NCI-H524 treated with DMSO at 0.1 percent for 48 hours (cell line): ENCODE data around the gene CYB5RL.
"Not testable (repeated sequence)": the region's sequence is repeated elsewhere in the genome, so short reads cannot be mapped to it uniquely, and the experiment has no call there.

ENCODE experiments used
- DNase-seq: peaks from one replicate; lab custom pipeline; 2025; lab: John Stamatoyannopoulos, UW

The CYB5RL gene, protein sequence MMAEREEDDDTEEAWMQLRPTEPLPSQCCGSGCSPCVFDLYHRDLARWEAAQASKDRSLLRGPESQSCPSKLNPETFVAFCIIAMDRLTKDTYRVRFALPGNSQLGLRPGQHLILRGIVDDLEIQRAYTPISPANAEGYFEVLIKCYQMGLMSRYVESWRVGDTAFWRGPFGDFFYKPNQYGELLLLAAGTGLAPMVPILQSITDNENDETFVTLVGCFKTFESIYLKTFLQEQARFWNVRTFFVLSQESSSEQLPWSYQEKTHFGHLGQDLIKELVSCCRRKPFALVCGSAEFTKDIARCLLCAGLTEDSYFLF

DNA sequence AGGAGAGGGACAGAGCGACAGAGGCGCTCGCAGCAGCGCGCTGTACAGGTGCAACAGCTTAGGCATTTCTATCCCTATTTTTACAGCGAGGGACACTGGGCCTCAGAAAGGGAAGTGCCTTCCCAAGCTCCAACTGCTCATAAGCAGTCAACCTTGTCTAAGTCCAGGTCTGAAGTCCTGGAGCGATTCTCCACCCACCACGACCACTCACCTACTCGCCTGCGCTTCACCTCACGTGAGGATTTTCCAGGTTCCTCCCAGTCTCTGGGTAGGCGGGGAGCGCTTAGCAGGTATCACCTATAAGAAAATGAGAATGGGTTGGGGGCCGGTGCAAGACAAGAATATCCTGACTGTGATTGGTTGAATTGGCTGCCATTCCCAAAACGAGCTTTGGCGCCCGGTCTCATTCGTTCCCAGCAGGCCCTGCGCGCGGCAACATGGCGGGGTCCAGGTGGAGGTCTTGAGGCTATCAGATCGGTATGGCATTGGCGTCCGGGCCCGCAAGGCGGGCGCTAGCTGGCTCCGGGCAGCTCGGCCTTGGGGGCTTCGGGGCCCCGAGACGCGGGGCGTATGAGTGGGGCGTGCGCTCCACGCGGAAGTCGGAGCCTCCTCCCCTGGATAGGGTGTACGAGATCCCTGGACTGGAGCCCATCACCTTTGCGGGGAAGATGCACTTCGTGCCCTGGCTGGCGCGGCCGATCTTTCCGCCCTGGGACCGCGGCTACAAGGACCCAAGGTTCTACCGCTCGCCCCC lies at the start of gene CYB5RL, which contains the start of gene MRPL37:
TSS of gene CYB5RL (minus strand) at position 266 of the 754 bp plus-strand sequence. CDS start 4,414 bp downstream, outside the sequence.
TSS of gene MRPL37 (plus strand) at position 403 of the 754 bp plus-strand sequence. CDS start at position 480, 77 bp downstream.
- peak; percentile 90 for DNase-seq

DNA sequence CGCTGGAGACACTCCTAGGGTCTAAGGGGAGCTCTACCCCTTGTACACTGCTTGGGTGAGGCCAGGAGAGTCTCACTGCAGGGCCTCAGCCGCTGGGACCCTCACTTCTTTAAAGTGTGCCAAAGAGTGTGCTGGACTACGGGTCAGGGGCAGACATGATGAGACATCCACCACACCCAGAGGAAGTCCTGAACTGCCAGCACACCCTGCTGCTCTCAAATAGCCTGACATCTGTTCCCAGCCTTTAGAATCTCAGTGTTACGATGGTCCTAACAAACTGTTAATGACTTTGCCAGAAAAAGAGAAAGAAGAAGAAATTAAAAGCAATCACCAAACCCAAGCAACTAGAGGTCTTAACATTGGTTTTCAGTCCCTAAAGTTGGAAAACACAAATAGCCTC lies 49.1 kb upstream of the CYB5RL start:
- no peak for DNase-seq

DNA sequence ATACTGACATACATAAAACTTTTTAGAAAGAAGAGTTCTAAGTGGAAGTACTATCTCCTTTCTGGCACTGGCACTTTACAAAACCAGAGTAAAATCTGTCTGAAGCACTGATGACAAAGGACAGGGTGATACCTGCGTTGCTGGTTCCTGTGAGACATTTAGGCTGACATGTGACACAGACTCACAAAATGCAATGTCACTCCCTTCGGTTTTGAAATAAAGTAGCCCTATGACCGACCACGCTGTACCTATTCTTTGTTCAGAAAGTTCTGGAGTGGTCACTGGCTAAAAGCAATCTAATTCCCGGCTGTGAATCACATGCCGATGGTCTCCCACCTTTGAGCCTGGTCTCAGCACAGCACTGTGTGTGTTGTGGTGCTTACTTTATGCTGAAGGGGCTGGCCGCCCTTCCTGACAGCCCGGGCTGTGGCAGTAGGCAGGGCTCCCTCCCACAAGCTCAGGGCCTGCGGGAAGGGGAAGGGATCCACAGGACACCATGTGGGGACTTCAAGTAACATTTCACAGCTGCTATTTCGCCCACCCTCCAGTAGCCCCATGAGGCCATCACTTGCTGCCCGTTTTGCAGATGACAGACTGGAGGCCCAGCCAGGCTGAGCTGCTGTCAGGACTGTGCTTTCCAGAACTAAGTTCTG lies 48.2 kb upstream of the CYB5RL start:
- DNase-seq, result no peak

DNA sequence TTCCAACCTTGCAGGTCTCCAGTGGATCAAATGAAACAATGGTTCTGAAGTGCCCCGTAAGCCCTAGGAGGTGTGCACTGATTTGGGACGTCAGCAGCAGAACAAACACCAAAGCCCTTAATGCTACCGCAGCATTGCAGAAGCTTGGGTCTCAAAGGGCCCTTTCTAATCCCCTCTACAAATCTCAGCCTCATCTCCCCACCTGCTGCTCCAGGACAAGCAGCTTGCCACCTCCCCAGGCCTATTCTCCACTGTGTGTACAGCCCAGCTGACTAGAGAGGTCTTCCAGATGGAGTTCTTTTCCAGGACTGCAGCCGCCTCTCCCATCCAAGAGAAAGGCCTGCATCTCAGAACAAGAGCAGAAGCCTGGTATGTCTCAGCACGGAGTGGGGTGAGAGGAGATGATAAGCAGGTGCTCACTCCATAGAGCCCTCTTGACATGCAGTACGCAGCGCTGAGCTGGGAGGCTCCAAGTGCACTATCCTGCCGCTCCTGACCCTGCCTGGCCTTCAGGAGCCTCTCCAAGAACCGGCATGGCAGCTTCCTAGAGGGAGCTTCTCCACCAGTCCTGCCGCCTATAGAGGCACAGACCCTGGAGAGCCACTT lies 46.4 kb upstream of the CYB5RL start:
- peak; percentile 92 for DNase-seq

DNA sequence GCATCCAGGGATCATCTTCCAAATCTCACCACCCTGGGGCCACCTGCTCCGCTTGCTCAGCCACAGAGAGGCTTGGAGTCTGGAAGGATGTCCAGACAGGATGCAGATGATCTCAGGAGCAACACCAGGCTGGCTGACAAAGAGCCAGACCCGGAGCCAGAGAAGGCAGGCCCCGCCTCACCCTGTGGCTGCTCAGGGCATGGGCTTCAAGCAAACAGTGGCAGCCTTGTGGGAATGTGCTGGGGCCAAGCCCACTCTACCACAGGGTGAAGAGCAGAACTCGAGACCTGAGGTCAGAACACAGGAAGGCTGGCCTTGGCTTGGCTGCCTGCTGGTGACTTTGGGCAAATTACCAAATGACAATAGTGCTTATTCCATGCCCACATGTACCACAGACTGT lies 45.7 kb upstream of the CYB5RL start:
- DNase-seq, result no peak

DNA sequence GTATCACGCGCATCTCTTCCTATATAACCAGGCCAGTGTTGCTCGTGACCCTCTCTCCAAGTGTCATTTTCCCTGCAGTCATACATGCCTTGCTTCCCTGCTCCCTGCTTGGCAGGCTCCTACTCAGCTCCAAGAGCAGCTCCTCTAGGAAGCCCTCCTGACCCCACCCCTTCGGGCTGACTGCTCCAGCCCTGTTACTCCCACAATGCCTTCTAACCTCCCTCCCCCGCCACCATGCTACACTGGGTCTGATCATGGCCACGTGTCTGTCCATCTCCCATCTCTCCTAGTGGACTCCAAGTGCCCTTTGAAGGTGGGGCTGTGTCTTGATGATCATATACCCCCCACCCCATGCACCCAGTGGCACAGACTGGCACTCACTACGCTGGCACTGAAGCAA lies 44.8 kb upstream of the CYB5RL start:
- DNase-seq, result no peak

DNA sequence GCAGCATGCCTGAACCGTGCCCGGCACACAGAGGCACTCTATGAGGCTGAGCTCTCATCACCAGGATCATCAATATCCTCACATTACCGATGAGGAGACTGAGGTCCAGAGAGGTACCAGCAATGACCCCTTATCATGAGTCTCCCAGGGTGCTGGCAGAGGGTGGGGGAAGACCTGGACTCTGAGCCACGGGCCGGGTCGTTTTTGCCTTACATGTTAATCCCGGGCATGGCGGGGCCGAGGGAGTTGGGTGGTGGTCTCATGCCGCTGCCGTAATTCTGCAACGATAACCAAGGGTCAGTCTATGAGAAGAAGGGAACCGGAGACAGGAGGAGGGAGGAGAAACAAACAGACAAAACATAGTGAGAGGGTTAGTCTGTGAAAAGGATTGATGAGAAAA lies 43.2 kb upstream of the CYB5RL start:
- no peak for DNase-seq

DNA sequence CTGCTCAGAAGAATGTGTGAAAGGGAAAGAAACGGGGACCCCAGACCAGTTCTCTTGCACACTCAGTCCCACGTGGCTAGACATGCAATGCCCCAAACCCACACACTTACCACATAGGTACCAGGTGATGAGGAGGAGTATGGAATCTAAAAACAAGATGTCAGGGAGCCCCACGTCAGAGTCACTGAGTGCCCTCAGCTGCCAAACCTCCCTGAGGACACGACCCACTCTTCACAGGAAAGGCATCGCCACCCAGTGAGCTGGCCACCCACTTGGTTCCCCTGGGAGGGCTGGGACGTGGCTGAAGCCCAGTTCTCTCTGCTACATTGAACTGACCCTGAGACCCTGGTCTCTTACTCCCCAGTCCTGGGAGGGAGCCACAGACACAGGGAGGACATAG lies 41.5 kb upstream of the CYB5RL start:
- no peak for DNase-seq

DNA sequence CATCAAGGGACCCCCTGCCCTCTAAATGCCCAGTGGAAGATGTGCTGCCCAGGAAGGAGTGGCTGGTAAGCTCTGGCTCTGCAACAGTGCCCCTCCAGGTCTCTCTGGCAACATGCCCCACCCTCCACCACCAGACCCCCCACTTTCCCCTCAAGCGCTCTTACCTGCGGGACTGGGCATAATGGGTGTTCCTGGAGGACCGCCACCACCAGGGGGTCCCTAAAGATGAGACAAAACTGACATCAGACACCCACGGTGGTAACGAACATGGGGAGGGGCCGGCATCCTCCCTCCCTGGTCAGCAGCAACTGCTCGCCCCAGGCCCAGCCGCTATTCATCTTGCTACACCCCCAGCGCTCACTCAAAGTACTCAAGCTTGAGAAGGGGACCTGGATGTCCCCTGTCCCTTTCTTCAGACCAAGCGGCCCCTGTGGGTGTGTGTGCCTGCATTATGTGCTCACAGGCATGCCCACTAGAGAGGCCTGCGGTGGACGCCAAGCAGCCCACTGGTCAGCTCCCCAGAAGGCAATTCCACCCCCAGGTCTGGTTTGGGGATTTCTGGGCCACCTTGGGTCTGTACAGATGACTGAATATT lies 41.0 kb upstream of the CYB5RL start:
- DNase-seq, result no peak

DNA sequence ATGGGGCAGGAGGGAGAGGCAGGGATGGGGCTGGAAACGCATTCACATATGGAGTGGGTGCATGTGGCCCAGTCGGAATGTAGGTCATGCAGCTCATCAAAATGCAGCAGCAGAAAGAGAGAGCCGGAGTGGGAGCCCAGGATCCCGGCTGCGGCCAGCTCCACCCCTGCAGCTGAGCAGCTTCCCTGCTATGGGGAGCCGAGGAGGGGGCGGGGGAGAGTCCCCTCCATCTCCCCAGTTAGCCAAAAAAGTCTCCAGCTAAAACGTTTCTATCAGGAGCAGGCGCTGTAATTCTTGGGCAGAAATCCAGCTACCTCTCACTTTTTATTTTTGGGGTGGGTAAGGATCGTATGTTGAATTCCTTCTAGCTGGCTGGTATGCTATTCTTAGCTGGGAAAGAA lies 39.8 kb upstream of the CYB5RL start:
- no peak for DNase-seq

DNA sequence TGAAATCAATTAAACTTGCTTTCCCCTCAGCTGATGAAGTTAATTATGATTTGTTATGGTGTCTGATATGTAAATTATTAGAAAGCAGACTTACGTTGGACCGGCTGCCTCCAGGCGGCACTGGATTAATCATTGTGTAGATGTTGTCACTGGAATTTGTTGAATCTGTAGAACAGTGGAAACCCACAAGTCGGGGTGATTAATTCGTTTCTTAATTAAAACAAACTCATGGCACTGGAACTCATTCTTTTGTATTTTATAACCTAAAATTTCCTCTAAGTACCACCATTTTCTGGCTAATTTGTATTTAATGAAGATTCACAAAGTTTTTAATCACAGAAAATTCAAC lies 39.2 kb upstream of the CYB5RL start:
- no peak for DNase-seq

DNA sequence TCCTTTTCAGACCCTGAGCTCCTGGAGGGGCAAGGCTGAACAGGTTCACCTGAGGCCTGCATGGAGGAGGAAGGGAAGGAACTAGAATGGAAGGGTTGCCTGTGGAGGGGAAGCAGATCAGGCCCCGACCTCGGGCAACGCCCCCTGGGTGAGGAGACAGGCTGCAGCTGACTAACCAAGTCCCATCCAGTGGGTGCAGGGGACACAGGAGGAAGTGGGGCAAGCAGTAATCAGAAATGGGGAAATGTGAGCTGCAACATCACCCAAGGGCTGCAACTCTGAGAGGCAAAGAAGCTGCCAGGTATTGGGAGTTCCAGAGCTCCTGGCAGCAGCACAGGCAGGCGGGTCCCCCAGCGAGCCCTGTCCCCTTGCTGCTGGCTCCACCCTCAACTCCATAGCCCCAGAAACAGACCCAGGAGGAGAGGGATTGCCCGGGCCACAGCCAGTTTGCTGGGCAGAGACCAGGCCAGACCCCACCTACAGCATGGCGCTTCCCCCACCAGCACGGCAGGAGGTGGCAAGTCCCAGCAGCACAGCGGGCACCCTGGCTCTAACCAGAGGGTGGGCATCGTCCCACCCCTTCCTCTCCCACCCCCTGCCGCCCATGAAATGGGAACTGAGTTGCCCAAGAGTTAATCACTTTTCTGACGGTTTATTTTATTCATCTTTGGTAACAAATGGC lies 38.7 kb upstream of the CYB5RL start:
- no peak for DNase-seq

DNA sequence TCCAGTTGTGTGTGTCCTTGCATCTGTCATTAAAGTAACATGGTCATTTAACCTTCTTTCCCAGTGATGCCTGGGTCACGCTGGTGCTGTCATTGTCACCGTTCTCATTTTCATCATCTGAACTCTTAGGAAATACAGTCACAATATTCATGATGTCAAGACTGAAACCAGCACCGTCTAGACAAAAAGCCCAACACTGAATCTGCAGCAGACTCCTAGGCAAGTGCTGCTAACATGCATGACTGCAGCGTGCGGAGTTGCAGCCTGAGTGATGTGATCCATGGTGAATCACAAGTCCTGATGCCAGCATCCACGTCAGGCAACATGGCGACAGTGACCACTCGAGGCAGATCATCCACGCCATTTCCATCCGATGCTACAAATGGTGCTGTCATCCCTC lies 37.8 kb upstream of the CYB5RL start:
- DNase-seq, result no peak

DNA sequence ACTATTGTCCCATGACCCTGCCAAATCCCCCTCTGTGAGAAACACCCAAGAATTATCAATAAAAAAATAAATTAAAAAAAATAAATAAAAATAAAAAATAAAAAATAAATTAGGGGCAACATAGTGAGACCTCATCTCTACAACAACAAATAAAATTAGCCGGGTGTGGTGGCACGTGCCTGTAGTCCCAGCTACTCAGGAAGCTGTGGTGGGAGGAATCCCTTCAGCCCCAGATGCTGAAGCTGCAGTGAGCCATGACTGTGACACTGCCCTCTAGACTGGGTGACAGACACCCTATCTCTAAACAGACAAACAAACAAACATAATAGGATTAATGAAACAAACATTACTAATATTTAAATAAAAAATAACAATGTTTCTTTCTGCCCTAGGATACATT lies 34.5 kb upstream of the CYB5RL start:
- DNase-seq, result no peak

DNA sequence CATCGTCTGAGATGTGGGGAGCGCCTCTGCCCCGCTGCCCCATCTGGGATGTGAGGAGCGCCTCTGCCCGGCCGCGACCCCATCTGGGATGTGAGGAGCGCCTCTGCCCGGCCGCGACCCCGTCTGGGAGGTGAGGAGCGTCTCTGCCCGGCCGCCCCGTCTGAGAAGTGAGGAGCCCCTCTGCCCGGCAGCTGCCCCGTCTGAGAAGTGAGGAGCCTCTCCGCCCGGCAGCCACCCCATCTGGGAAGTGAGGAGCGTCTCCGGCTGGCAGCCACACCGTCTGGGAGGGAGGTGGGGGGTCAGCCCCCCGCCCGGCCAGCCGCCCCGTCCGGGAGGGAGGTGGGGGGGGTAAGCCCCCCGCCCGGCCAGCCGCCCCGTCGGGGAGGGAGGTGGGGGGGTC lies 33.4 kb upstream of the CYB5RL start:
- DNase-seq, result not testable (repeated sequence)

DNA sequence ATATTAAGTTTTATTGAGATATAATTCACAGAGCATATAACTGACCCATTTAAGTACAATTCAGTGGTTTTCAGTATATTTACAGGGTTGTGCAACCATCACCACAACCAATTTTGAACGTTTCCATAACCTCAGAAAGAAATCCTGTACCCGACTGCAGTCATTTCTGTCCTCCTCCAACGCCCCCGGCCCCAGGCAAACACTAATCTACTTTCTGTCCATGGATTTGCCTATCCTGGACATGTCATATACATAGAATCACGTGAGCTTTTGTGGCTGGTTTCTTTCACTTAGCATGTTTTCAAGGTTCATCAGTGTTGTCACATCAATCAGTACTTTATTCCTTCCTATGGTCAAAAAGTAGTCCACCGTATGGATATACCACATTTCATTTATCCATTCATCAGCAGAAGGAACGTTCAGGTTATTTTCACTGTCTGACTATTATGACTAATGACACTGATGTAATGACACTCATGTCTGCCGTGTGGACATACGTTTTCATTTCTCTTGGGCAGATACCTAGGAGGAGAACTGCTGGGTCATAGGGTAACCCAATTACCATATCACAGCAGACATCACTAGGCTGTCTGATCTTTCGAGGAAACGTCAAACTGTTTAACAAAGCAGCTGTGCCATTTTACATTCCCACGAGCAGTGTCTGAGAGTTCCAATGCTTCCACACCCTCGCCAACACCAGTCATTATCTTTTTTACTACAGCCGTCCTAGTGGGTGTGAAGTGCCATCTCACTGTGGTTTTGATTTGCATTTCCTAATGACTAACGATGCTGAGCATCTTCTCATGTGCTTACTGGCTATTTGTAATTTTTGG lies 30.9 kb upstream of the CYB5RL start:
- no peak for DNase-seq

DNA sequence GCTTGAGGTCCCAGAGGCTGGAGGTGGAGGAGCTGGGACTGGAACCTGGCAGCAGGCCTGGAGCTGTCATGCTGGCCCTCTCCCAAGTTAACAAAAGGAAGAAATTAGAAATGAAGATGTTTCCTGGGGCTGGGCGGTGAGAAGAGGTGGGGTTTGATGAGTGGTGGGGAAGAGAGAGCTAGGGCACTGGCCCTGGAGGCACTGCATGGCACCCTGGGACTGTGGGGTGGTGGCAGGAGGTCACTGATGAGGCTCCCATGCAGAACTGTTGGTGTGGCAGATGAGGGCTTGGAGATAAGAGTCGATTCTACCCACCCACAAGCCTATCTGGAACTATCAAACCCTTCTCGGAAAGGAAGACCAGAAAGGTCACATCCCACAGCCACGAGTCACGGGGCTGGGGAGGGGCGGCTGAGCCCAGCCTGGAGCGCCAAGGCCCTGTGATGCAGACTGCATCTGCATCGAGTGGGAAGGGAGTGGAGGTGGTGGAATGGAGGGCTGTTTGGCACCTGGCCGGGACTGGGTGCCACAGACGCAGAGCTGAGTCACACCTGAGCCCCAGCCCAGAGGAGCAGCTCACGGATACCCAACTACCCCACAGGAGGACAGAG lies 29.6 kb upstream of the CYB5RL start:
- DNase-seq, result no peak

DNA sequence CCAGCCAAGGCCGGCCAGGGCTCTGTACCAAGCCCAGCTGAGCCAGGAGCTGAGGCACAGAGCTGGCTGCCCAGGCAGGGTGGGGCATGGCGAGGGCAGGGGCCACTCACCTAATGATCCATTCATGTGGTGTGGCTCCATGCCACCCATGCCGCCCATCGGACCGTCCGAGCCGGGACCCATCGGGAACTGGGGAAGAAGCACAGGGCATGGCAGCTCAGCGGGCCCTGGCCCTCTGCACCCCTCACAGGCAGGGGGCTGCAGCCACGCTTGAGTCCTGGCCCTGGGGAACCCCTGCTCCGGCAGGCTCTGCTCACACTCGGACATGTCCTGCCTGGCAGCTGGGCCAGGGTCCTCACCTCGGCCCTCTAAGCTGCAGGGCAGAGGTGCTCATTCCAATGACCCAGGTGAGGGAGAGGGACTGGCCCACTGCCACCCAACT lies 28.8 kb upstream of the CYB5RL start:
- no peak for DNase-seq

DNA sequence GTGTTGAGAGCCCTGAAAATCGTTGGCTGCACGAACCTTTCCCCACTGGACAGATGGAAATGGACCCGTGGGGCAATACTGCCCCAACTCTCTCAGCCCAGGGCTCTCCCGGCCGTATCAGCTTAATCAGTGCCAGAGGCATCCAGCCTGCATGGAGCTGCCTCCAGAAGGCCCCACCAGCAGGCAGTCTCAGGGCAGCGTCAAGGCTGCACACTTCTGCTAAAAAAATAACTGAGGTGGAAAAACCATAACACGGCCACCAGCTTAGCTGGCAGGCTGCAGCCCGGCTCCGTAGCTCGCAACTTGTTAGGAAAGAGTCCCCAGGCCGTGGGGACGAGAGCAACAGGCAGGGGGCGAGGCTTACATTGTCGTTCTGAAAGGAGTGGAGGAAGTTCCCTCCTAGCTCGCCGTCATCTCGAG lies 28.1 kb upstream of the CYB5RL start:
- no peak for DNase-seq

DNA sequence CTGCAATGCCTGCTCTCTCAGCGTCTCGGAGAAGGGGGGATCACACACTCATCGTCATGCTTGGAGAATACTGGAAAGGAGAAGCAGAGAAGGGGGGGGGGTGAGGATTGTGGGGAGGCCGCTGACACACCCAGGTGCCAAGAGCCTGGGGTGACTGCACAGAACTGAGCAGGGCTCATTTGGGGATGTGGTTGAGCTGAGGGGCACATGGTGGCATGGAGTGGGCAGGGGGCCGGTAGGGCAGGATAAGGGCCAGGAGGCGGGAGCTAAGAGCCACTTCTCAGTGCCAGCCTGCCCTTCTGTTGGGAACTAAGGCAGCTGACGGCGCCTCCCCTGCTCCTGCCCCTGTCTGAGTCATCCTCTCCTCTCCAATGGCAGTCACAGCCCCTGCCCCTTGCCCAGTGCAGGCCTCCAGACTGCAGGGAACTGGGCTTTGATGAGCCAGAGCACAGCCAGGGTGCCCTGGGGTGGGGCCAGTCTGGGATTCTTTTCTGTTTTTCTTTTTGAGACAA lies 27.3 kb upstream of the CYB5RL start:
- DNase-seq, result peak; percentile 9
